BE2C (cell line): ENCODE results near the gene ALKBH7.
"Not testable (repeated sequence)": the region's sequence is repeated elsewhere in the genome, so short reads cannot be mapped to it uniquely, and the experiment has no call there.

Experiments used
- DNase-seq: peaks from one replicate; pipeline ENCODE4 v3.0.0-alpha.2; 2020
- H3K27me3 ChIP-seq: fragments of 250-450 bp; sonication (Bioruptor Pico); 2 replicates; pipeline ENCODE4 v1.5.1; 2020; ENCODE audit warnings: mild to moderate bottlenecking
- H3K36me3 ChIP-seq: fragments of 250-450 bp; sonication (Bioruptor Pico); 2 replicates; pipeline ENCODE4 v1.5.1; 2020; ENCODE audit warnings: mild to moderate bottlenecking
- H3K4me1 ChIP-seq: fragments of 250-450 bp; sonication (Bioruptor Pico); 2 replicates; pipeline ENCODE4 v1.5.1; 2020
- H3K4me3 ChIP-seq: 2 replicates; pipeline ENCODE4 v1.5.1; 2011; ENCODE audit warnings: low read depth, low read length
- H3K9me3 ChIP-seq: fragments of 250-450 bp; sonication (Bioruptor Pico); 2 replicates; pipeline ENCODE4 v1.5.1; 2020
- CTCF ChIP-seq: IDR thresholded peaks from 2 replicates; pipeline ENCODE4 v1.5.1; 2012; ENCODE audit warnings: mild to moderate bottlenecking, low read depth, low read length

ALKBH7 gene

GRCh38 chr19:6340493-6341201 is 31.9 kb upstream of the ALKBH7 start:
- TF ChIP-seq CTCF, result peak; percentile 29; the same call in 1 of the 2 replicates
- no peaks in the 10 kb centered on the region for H3K27me3 ChIP-seq
- no peaks in the 10 kb centered on the region for H3K36me3 ChIP-seq
- H3K4me1 ChIP-seq, result no peaks in the 10 kb centered on the region
- no peaks in the 10 kb centered on the region for H3K9me3 ChIP-seq
- H3K4me3 ChIP-seq, result no peak overlapping the region
- DNase-seq, result no peak

- Histone ChIP-seq H3K4me3 (no peak overlapping the region), H3K9me3 (no peaks in the 10 kb centered on the region)
- TF ChIP-seq CTCF, result no peak
Observed at GRCh38 chr19:6343462-6343861, 29.1 kb upstream of the ALKBH7 start.

GRCh38 chr19:6349271-6349670 is 23.3 kb upstream of the ALKBH7 start:
- not testable (repeated sequence) for H3K4me1 ChIP-seq, H3K36me3 ChIP-seq, H3K4me3 ChIP-seq, H3K9me3 ChIP-seq, H3K27me3 ChIP-seq, DNase-seq

More at GRCh38 chr19:6343462-6343861, 29.1 kb upstream of the ALKBH7 start:
- Histone ChIP-seq H3K4me1 (no peaks in the 10 kb centered on the region), H3K27me3 (no peaks in the 10 kb centered on the region), H3K36me3 (no peaks in the 10 kb centered on the region)
- DNase-seq, result no peak

- Histone ChIP-seq H3K27me3 (peaks cover 4% of the 10 kb centered on the region), H3K9me3 (no peaks in the 10 kb centered on the region; the same call in 1 of the 2 replicates), H3K4me1 (no peaks in the 10 kb centered on the region), H3K36me3 (no peaks in the 10 kb centered on the region), H3K4me3 (no peak overlapping the region)
- DNase-seq, result no peak
- no peak for TF ChIP-seq CTCF
Observed at GRCh38 chr19:6350688-6351087, 21.9 kb upstream of the ALKBH7 start.

GRCh38 chr19:6352381-6353165 is 20.0 kb upstream of the ALKBH7 start:
- no peaks in the 10 kb centered on the region for H3K4me1 ChIP-seq
- no peaks in the 10 kb centered on the region; the same call in 1 of the 2 replicates for H3K9me3 ChIP-seq
- TF ChIP-seq CTCF, result no peak
- H3K4me3 ChIP-seq, result no peak overlapping the region
- DNase-seq, result no peak
- H3K36me3 ChIP-seq, result no peaks in the 10 kb centered on the region
- H3K27me3 ChIP-seq, result peaks cover 4% of the 10 kb centered on the region

GRCh38 chr19:6354098-6354674 is 18.4 kb upstream of the ALKBH7 start:
- H3K36me3 ChIP-seq, result no peaks in the 10 kb centered on the region
- H3K27me3 ChIP-seq, result peaks cover 4% of the 10 kb centered on the region
- peak; percentile 38 for TF ChIP-seq CTCF
- H3K9me3 ChIP-seq, result no peaks in the 10 kb centered on the region; the same call in 1 of the 2 replicates
- no peak for DNase-seq
- H3K4me1 ChIP-seq, result no peaks in the 10 kb centered on the region
- no peak overlapping the region for H3K4me3 ChIP-seq

- not testable (repeated sequence) for H3K4me1 ChIP-seq, H3K36me3 ChIP-seq, H3K9me3 ChIP-seq, H3K27me3 ChIP-seq, H3K4me3 ChIP-seq, DNase-seq
Observed at GRCh38 chr19:6355321-6356040, 17.1 kb upstream of the ALKBH7 start.
